HepG2 (cell line): ENCODE measurements around the gene CASZ1. TPM values are rescaled to one million over a fixed set of nuclear protein-coding genes. Genes with fewer than 3 reads are reported as not detected.

Experiments
- ATAC-seq: fragments of 200-7000 bp; cut with Tn5 transposase; 3 replicates; pipeline ENCODE4 v1.9.1; 2020; ENCODE audit warnings: mild to moderate bottlenecking, moderate library complexity
- BruUV-seq: library from RNA; stranded (reverse); fragments of 400-500 nt; replicated peaks from 2 replicates; lab custom pipeline; 2021; lab: Mats Ljungman, UMichigan
- CTCF ChIA-PET: fragments of 300-600 bp; formaldehyde crosslinking; extraction: SDS; loops from one replicate; lab custom pipeline; 2021; ENCODE audit warnings: low total read pairs, inconsistent platforms, low intra/inter-chr PET ratio; lab: Yijun Ruan, JAX
- POLR2A ChIA-PET: fragments of 350-600 bp; sonication (Branson Sonifier 250); formaldehyde crosslinking; loops from one replicate; lab custom pipeline; 2020; ENCODE audit warnings: antibody characterized with exemption, inconsistent platforms; lab: Yijun Ruan, JAX
- DNase-seq: peaks from one replicate; pipeline ENCODE4 v3.0.0-alpha.2; 2015; ENCODE audit warnings: low spot score
- FAIRE-seq: peaks from 3 replicates; lab custom pipeline; 2011; peaks lifted over from hg19 to GRCh38; lab: Jason Lieb, UNC
- H2AFZ ChIP-seq: one replicate; pipeline ENCODE4 v1.6.1; 2011; ENCODE audit warnings: low read length, inconsistent platforms
- H3K27ac ChIP-seq: fragments of 300-600 bp; 3 replicates; pipeline ENCODE4 v1.8.0; 2011; ENCODE audit warnings: mixed run types, mild to moderate bottlenecking, mixed read lengths, low read length, inconsistent platforms; ENCODE audit not compliant: insufficient read depth; ENCODE audit errors: extremely low read length
- H3K27me3 ChIP-seq, 2 experiments: fragments of 200-600 bp in 1 of 2; 2 replicates in 1 of 2; 3 replicates in 1 of 2; pipeline versions ENCODE4 v1.6.0 to v1.8.0; 2011; ENCODE audit warnings: low read length in 2 of 2, mild to moderate bottlenecking in 2 of 2, moderate library complexity in 2 of 2, inconsistent platforms in 1 of 2; ENCODE audit not compliant: insufficient read depth in 2 of 2, control insufficient read depth in 1 of 2
- H3K36me3 ChIP-seq, 2 experiments: fragments of 200-600 bp in 1 of 2; replicated peaks in 1 of 2; 2 replicates in 1 of 2; 3 replicates in 1 of 2; pipeline versions ENCODE4 v1.5.1 to v1.8.0; 2011; ENCODE audit warnings: low read length in 2 of 2, inconsistent platforms in 1 of 2; ENCODE audit not compliant: insufficient read depth in 2 of 2, control insufficient read depth in 1 of 2
- H3K4me1 ChIP-seq: 2 replicates; pipeline ENCODE4 v1.5.1; 2012; ENCODE audit warnings: low read length, inconsistent platforms; ENCODE audit not compliant: insufficient read depth
- H3K4me2 ChIP-seq: 2 replicates; pipeline ENCODE4 v1.6.0; 2011; ENCODE audit warnings: low read depth, low read length, inconsistent platforms
- H3K4me3 ChIP-seq, 3 experiments: fragments of 200-600 bp in 1 of 3; sonication (generic), shearing (Covaris generic) in 1 of 3; replicated peaks in 1 of 3; 2 replicates each; pipeline ENCODE4 v1.5.1; 2011 to 2016; ENCODE audit warnings: low read length in 3 of 3, inconsistent platforms in 2 of 3, low read depth in 2 of 3, mild to moderate bottlenecking in 2 of 3, control low read depth in 1 of 3, mixed read lengths in 1 of 3; ENCODE audit not compliant: insufficient read depth in 1 of 3
- H3K79me2 ChIP-seq: one replicate; pipeline ENCODE4 v1.6.1; 2011; ENCODE audit warnings: low read length, inconsistent platforms; ENCODE audit not compliant: insufficient read depth
- H3K9ac ChIP-seq: 2 replicates; pipeline ENCODE4 v1.6.0; 2011; ENCODE audit warnings: mild to moderate bottlenecking, low read depth, low read length, inconsistent platforms; ENCODE audit not compliant: insufficient read depth
- H3K9me3 ChIP-seq: 2 replicates; pipeline ENCODE4 v1.5.1; 2012; ENCODE audit warnings: mild to moderate bottlenecking, low read length
- H4K20me1 ChIP-seq: 2 replicates; pipeline ENCODE4 v1.6.0; 2011; ENCODE audit warnings: inconsistent platforms, mild to moderate bottlenecking, low read length, moderate library complexity; ENCODE audit not compliant: insufficient read depth
- AGO2 ChIP-seq: fragments of 200-400 bp; formaldehyde crosslinking; optimal IDR thresholded peaks from 2 replicates; pipeline ENCODE3; 2017; ENCODE audit warnings: mild to moderate bottlenecking, low read depth, low read length, moderate library complexity
- CHCHD3 ChIP-seq: sonication (generic); formaldehyde crosslinking; IDR thresholded peaks from 2 replicates; pipeline ENCODE4 v1.8.0; 2022; ENCODE audit warnings: mild to moderate bottlenecking, missing genetic modification reagents, moderate library complexity
- ELF3 ChIP-seq: IDR thresholded peaks from 2 replicates; pipeline ENCODE4 v1.6.1; 2016; ENCODE audit warnings: missing genetic modification reagents, missing compliant biosample characterization
- HNF4G ChIP-seq, 2 experiments: sonication (generic) in 1 of 2; formaldehyde crosslinking in 1 of 2; IDR thresholded peaks; 2 replicates each; pipeline versions ENCODE4 v1.4.0 to v1.6.1; 2011 to 2020; ENCODE audit warnings: borderline replicate concordance in 2 of 2, low read depth in 2 of 2, mild to moderate bottlenecking in 2 of 2, low read length in 1 of 2, missing genetic modification reagents in 1 of 2, moderate library complexity in 1 of 2
- HNRNPL ChIP-seq: fragments of 200-400 bp; formaldehyde crosslinking; IDR thresholded peaks from 2 replicates; pipeline ENCODE4 v1.6.1; 2017; ENCODE audit warnings: mild to moderate bottlenecking, low read depth, low read length
- ZBTB20 ChIP-seq: sonication (generic); formaldehyde crosslinking; IDR thresholded peaks from 2 replicates; pipeline ENCODE4 v1.8.1; 2023; ENCODE audit warnings: missing genetic modification reagents, low read depth, mild to moderate bottlenecking, borderline replicate concordance
- ZNF138 ChIP-seq: sonication (generic); formaldehyde crosslinking; IDR thresholded peaks from 2 replicates; pipeline ENCODE4 v1.5.0; 2020; ENCODE audit warnings: mild to moderate bottlenecking, low read depth, missing genetic modification reagents
- WGBS: methylation state at CpG from one replicate; pipeline ENCODE4 v1.1.6; 2017; ENCODE audit warnings: low lambda C conversion rate; 5-methylcytosine and 5-hydroxymethylcytosine counted together
- in situ Hi-C: cut with HindIII; loops from 2 replicates; pipeline ENCODE4 v1.10.0; 2017; ENCODE audit warnings: low pct_unique_long_range_greater_than_20kb; ENCODE audit not compliant: extremely low pct_ligation_motif_present
- intact Hi-C: fragments of 100-400 bp; cut with micrococcal nuclease; formaldehyde crosslinking; loops from one replicate; pipeline ENCODE4 v1.10.0; 2022; ENCODE audit not compliant: unreplicated experiment
- polyA plus RNA-seq, 8 experiments: library from polyadenylated mRNA; depleted of rRNA in 3 of 8; stranded (reverse) in 7 of 8; unstranded in 1 of 8; fragments of >200 nt; fragmentation: Illumina TruSeq in 4 of 8; extraction: Trizol in 4 of 8; gene quantifications; 2 replicates each; pipeline versions ENCODE4 v1.2.1 to v1.2.3, GENCODE V29; 2011 to 2016; ENCODE audit warnings: low read depth in 4 of 8, missing spikeins in 1 of 8, mixed read lengths in 1 of 8; ENCODE audit not compliant: insufficient read depth in 1 of 8
- total RNA-seq, 5 experiments: library from RNA; depleted of rRNA; stranded (reverse); fragments of >200 nt; fragmentation: Illumina TruSeq; extraction: Trizol; gene quantifications; 2 replicates each; pipeline ENCODE4 v1.2.3, GENCODE V29; 2016; ENCODE audit warnings: low read depth in 1 of 5
- TF ChIP-seq, protein P1 (sequence below): sonication (generic); formaldehyde crosslinking; IDR thresholded peaks from 2 replicates; pipeline ENCODE4 v1.5.0; 2020; ENCODE audit warnings: missing genetic modification reagents

CASZ1 gene
- total and polyA plus RNA-seq, 2 of the 13 experiments (the other 11 are each of a cell fraction or from before 2014, with no cell fraction given), result 1.9 to 3.7 TPM

DNA sequence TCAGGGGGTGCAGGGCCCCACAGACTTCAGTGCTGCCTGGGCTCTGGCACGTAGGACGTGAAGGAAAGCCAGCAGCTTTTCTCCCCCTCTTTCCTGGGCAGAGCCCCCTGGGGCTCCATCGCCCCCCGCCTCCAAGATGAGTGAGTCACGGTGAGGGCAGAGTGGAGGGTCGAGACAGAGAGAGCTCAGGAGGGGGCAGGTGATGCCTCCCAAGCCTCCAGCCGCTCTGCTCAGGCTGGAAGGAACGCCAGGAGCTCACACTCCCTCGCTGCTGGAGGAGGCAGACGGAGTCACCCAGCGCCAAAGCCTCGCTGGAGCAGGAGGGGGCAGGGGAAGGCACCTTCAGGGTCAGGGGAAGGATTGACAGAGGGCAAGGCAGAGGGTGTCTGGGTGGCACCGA lies 119.5 kb downstream of the CASZ1 start:
- H2AFZ ChIP-seq, result no peak overlapping the region
- H3K4me1 ChIP-seq, result peaks cover 60% of the 10 kb centered on the region
- intact Hi-C loops, result loop anchor here (5.0 kb wide), 1 partner anchor 120 kb away; the partner anchor contains the start of gene CASZ1
- FAIRE-seq (no peak), DNase-seq (no peak)
- no peaks in the 10 kb centered on the region for H3K27me3 ChIP-seq
- 0 out of 2 replicates have a peak overlapping the region, but pooled peaks have one; percentile 65 for H3K9ac ChIP-seq
- POLR2A ChIA-PET, result interaction anchor here (0.9 to 2.4 kb wide), 3 partner anchors 9 to 10 kb away, joined by 3 to 26 read pairs (median 3); no protein-coding TSS in a partner anchor
- H3K36me3 ChIP-seq, result no peaks in the 10 kb centered on the region
- no peaks in the 10 kb centered on the region for H3K79me2 ChIP-seq
- in situ Hi-C loops, result loop anchor here (5.0 kb wide), 1 partner anchor 120 kb away; the partner anchor contains the start of gene CASZ1
- WGBS, result 71% methylated on average over 3 of the region's 13 CpGs
- peak overlapping the region in 1 of 3 experiments; percentile 67; a peak in 1 of 6 replicates for H3K4me3 ChIP-seq
- no peak overlapping the region for H3K27ac ChIP-seq
- no TSS peak for BruUV-seq
- CTCF ChIA-PET, result no interaction called here
- no peaks in the 10 kb centered on the region for H3K9me3 ChIP-seq
- TF ChIP-seq ELF3 (CRISPR knock-in tag) (no peak), ZNF138 (CRISPR knock-in tag) (no peak), CHCHD3 (CRISPR knock-in tag) (0 out of 2 replicates have a peak, but pooled peaks have one; percentile 40), ZBTB20 (CRISPR knock-in tag) (no peak), HNRNPL (peak; percentile 13; the same call in 1 of the 2 replicates), HNF4G (IDR thresholded peaks at IDR 0.05; ENCODE audit: borderline replicate concordance, low read depth, low read length) (no peak), HNF4G (CRISPR knock-in tag; IDR thresholded peaks at IDR 0.05; ENCODE audit: borderline replicate concordance, low read depth) (0 out of 2 replicates have a peak, but pooled peaks have one; percentile 1), AGO2 (no peak)
- TF ChIP-seq, protein P1, sequence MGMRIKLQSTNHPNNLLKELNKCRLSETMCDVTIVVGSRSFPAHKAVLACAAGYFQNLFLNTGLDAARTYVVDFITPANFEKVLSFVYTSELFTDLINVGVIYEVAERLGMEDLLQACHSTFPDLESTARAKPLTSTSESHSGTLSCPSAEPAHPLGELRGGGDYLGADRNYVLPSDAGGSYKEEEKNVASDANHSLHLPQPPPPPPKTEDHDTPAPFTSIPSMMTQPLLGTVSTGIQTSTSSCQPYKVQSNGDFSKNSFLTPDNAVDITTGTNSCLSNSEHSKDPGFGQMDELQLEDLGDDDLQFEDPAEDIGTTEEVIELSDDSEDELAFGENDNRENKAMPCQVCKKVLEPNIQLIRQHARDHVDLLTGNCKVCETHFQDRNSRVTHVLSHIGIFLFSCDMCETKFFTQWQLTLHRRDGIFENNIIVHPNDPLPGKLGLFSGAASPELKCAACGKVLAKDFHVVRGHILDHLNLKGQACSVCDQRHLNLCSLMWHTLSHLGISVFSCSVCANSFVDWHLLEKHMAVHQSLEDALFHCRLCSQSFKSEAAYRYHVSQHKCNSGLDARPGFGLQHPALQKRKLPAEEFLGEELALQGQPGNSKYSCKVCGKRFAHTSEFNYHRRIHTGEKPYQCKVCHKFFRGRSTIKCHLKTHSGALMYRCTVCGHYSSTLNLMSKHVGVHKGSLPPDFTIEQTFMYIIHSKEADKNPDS (CRISPR knock-in tag), result 0 out of 2 replicates have a peak, but pooled peaks have one; percentile 10
- TF ChIP-seq, all 625 proteins: peak for 4
- Histone ChIP-seq H3K4me2 (peak overlapping the region; percentile 81), H4K20me1 (no peaks in the 10 kb centered on the region)
- ATAC-seq, result no peak
